WERI-Rb-1 (cell line): ENCODE data around the gene TGDS.

Experiments used
- DNase-seq: peaks from one replicate; pipeline ENCODE4 v3.0.0-alpha.2; 2020
- H3K27ac ChIP-seq: fragments of 250-450 bp; sonication (Bioruptor Pico); 2 replicates; pipeline ENCODE4 v1.5.1; 2020; ENCODE audit warnings: mild to moderate bottlenecking, moderate library complexity
- H3K27me3 ChIP-seq: fragments of 250-450 bp; sonication (Bioruptor Pico); 2 replicates; pipeline ENCODE4 v1.5.1; 2021; ENCODE audit warnings: mild to moderate bottlenecking, low read depth, moderate library complexity; ENCODE audit not compliant: insufficient read depth, severe bottlenecking
- H3K36me3 ChIP-seq: fragments of 250-450 bp; sonication (Bioruptor Pico); 2 replicates; pipeline ENCODE4 v1.5.1; 2020; ENCODE audit warnings: mild to moderate bottlenecking, moderate library complexity
- H3K4me3 ChIP-seq: 2 replicates; pipeline ENCODE4 v1.5.1; 2011; ENCODE audit warnings: low read depth, mild to moderate bottlenecking, control low read depth, low read length
- H3K9me3 ChIP-seq: fragments of 250-450 bp; sonication (Bioruptor Pico); 2 replicates; pipeline ENCODE4 v1.5.1; 2021; ENCODE audit warnings: mild to moderate bottlenecking, moderate library complexity; ENCODE audit not compliant: severe bottlenecking
- CTCF ChIP-seq: IDR thresholded peaks from 2 replicates; pipeline ENCODE4 v1.5.1; 2011; ENCODE audit warnings: low read depth, mild to moderate bottlenecking, control low read depth, inconsistent platforms, low read length

Gene TGDS

GRCh38 chr13:94607939-94608338 is 12.0 kb upstream of the TGDS start:
- no peak for TF ChIP-seq CTCF
- Histone ChIP-seq H3K27me3 (no peaks in the 10 kb centered on the region), H3K27ac (no peak overlapping the region), H3K36me3 (peaks cover 30% of the 10 kb centered on the region), H3K4me3 (no peak overlapping the region), H3K9me3 (peaks cover 4% of the 10 kb centered on the region)
- DNase-seq = no peak

GRCh38 chr13:94607056-94607455 is 11.1 kb upstream of the TGDS start:
- peaks cover 4% of the 10 kb centered on the region for H3K9me3 ChIP-seq
- no peak overlapping the region for H3K27ac ChIP-seq
- no peaks in the 10 kb centered on the region for H3K27me3 ChIP-seq
- no peak for TF ChIP-seq CTCF
- no peak for DNase-seq
- peaks cover 30% of the 10 kb centered on the region for H3K36me3 ChIP-seq
- no peak overlapping the region for H3K4me3 ChIP-seq

GRCh38 chr13:94602467-94602866 is 6.5 kb upstream of the TGDS start:
- no peak for DNase-seq
- Histone ChIP-seq H3K27ac (peak overlapping the region; percentile 68), H3K9me3 (peaks cover 9% of the 10 kb centered on the region), H3K36me3 (peaks cover 18% of the 10 kb centered on the region), H3K4me3 (peak overlapping the region; percentile 69), H3K27me3 (no peaks in the 10 kb centered on the region)
- TF ChIP-seq CTCF = no peak

GRCh38 chr13:94601446-94602431 is 5.8 kb upstream of the TGDS start, which contains the start of gene GPR180:
TSS of gene GPR180 (plus strand) at chr13:94601857. CDS start at chr13:94601928, 71 bp downstream.
- H3K4me3 ChIP-seq = peak within 1 kb of the TSS; percentile 69
- peak within 1 kb of the TSS; percentile 68 for H3K27ac ChIP-seq
- H3K36me3 ChIP-seq = peaks cover 12% of the 10 kb centered on the region
- no peak for TF ChIP-seq CTCF
- H3K27me3 ChIP-seq = no peaks in the 10 kb centered on the region
- H3K9me3 ChIP-seq = peaks cover 12% of the 10 kb centered on the region
- DNase-seq = peak; percentile 97

- TF ChIP-seq CTCF = no peak
- DNase-seq = no peak
- Histone ChIP-seq H3K27me3 (no peaks in the 10 kb centered on the region), H3K36me3 (0 out of 2 replicates have a peak, but pooled peaks cover 4% of the 10 kb centered on the region), H3K9me3 (peaks cover 15% of the 10 kb centered on the region), H3K4me3 (no peak overlapping the region), H3K27ac (no peak overlapping the region)
Observed at GRCh38 chr13:94599877-94600276, 3.9 kb upstream of the TGDS start.
